DOHH2 (cell line): ENCODE measurements around the gene ADAMTS8.

ENCODE experiments used
- H3F3A ChIP-seq: fragments of 200-600 bp; sonication (generic), shearing (Covaris generic); 2 replicates; pipeline ENCODE4 v1.6.0; 2016; ENCODE audit warnings: antibody characterized with exemption, mild to moderate bottlenecking; ENCODE audit not compliant: control insufficient read depth, insufficient read depth
- H3K27ac ChIP-seq: fragments of 200-600 bp; sonication (generic); 2 replicates; pipeline ENCODE4 v1.5.1; 2014; ENCODE audit warnings: low read depth, mild to moderate bottlenecking, low read length, moderate library complexity
- H3K27me3 ChIP-seq: fragments of 200-600 bp; sonication (generic); 2 replicates; pipeline ENCODE4 v1.6.1; 2014; ENCODE audit warnings: mild to moderate bottlenecking, low read length, mixed read lengths; ENCODE audit not compliant: control insufficient read depth
- H3K36me3 ChIP-seq: fragments of 200-600 bp; sonication (generic); 2 replicates; pipeline ENCODE4 v1.6.1; 2014; ENCODE audit warnings: mild to moderate bottlenecking, low read length, moderate library complexity, mixed read lengths; ENCODE audit not compliant: control insufficient read depth
- H3K4me1 ChIP-seq: fragments of 200-600 bp; sonication (generic); 2 replicates; pipeline ENCODE4 v1.6.1; 2014; ENCODE audit warnings: mild to moderate bottlenecking, low read length, mixed read lengths; ENCODE audit not compliant: control insufficient read depth
- H3K4me2 ChIP-seq: fragments of 200-600 bp; sonication (generic); 2 replicates; pipeline ENCODE4 v1.6.0; 2014; ENCODE audit warnings: mild to moderate bottlenecking, low read length, moderate library complexity
- H3K4me3 ChIP-seq: fragments of 200-600 bp; sonication (generic); 2 replicates; pipeline ENCODE4 v1.5.1; 2014; ENCODE audit warnings: mild to moderate bottlenecking, low read length, mixed read lengths
- H3K79me2 ChIP-seq: fragments of 200-600 bp; sonication (generic); 2 replicates; pipeline ENCODE4 v1.6.1; 2014; ENCODE audit warnings: mild to moderate bottlenecking, low read length, mixed read lengths; ENCODE audit not compliant: control insufficient read depth
- H3K9me2 ChIP-seq: fragments of 200-600 bp; sonication (generic); replicated peaks from 2 replicates; pipeline ENCODE4 v1.6.1; 2014; ENCODE audit warnings: mild to moderate bottlenecking, low read length, mixed read lengths; ENCODE audit not compliant: control insufficient read depth
- H3K9me3 ChIP-seq: fragments of 200-600 bp; sonication (generic); 2 replicates; pipeline ENCODE4 v1.6.1; 2014; ENCODE audit warnings: antibody characterized with exemption, low read length, mixed read lengths; ENCODE audit not compliant: control insufficient read depth, insufficient read depth
- H4K20me1 ChIP-seq: fragments of 200-600 bp; sonication (generic); 2 replicates; pipeline ENCODE4 v1.6.0; 2014; ENCODE audit warnings: low read depth, mild to moderate bottlenecking, antibody characterized with exemption, low read length, moderate library complexity; ENCODE audit not compliant: control insufficient read depth, insufficient read depth
- CTCF ChIP-seq: fragments of 200-600 bp; sonication (generic); IDR thresholded peaks from one replicate; pipeline ENCODE4 v1.5.1; 2014; ENCODE audit warnings: antibody characterized with exemption, mild to moderate bottlenecking, low read depth, low read length; ENCODE audit not compliant: poor library complexity, severe bottlenecking
- EZH2phosphoT487 ChIP-seq: fragments of 200-600 bp; sonication (generic); IDR thresholded peaks from 2 replicates; pipeline ENCODE4 v1.6.1; 2017; ENCODE audit warnings: borderline replicate concordance, mild to moderate bottlenecking, antibody characterized with exemption, low read length, moderate library complexity, mixed read lengths

Gene ADAMTS8

DNA sequence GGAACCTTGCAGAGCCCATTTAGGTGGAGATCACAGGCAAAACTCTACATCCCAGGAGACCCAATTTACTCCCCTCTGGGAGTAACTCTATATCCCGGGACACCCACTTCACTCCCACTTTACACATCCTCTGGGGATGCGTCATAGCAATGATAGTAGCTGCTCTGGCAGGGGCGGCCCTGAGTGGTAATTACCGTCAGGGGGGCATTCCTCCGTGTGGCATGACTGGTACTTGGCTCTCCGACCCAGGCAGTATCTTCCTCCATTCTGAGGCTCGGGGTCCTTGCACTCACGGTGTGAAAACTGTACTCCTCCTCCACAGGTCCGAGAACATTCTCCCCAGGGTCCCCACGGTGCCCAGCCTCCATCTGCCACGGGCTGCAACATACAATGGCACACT is 17.2 kb downstream of the ADAMTS8 start:
- Histone ChIP-seq H3K4me1 (no peaks in the 10 kb centered on the region), H3K4me3 (no peak overlapping the region), H3K9me2 (no peaks in the 10 kb centered on the region), H3K79me2 (no peaks in the 10 kb centered on the region), H3K4me2 (no peak overlapping the region), H3K36me3 (no peaks in the 10 kb centered on the region), H3K9me3 (no peaks in the 10 kb centered on the region), H3F3A (no peaks in the 10 kb centered on the region), H3K27me3 (0 out of 2 replicates have a peak, but pooled peaks cover 7% of the 10 kb centered on the region), H3K27ac (no peak overlapping the region), H4K20me1 (no peaks in the 10 kb centered on the region)
- TF ChIP-seq CTCF (no peak), EZH2phosphoT487 (no peak)

GRCh38 chr11:130409594-130410388 is 18.6 kb downstream of the ADAMTS8 start:
- H3K9me2 ChIP-seq = no peaks in the 10 kb centered on the region
- no peak overlapping the region for H3K4me3 ChIP-seq
- no peak overlapping the region for H3K4me2 ChIP-seq
- no peaks in the 10 kb centered on the region for H3K36me3 ChIP-seq
- no peaks in the 10 kb centered on the region for H4K20me1 ChIP-seq
- no peaks in the 10 kb centered on the region for H3K9me3 ChIP-seq
- H3F3A ChIP-seq = no peaks in the 10 kb centered on the region
- no peaks in the 10 kb centered on the region for H3K79me2 ChIP-seq
- H3K27me3 ChIP-seq = peaks cover 7% of the 10 kb centered on the region; the same call in 1 of the 2 replicates
- TF ChIP-seq CTCF (no peak), EZH2phosphoT487 (no peak)
- no peaks in the 10 kb centered on the region for H3K4me1 ChIP-seq
- no peak overlapping the region for H3K27ac ChIP-seq

- Histone ChIP-seq H3K4me2 (no peak overlapping the region), H3K36me3 (no peaks in the 10 kb centered on the region), H4K20me1 (no peaks in the 10 kb centered on the region), H3K27ac (no peak overlapping the region), H3K4me3 (no peak overlapping the region), H3K79me2 (no peaks in the 10 kb centered on the region), H3K4me1 (no peaks in the 10 kb centered on the region), H3K9me3 (no peaks in the 10 kb centered on the region), H3K27me3 (peaks cover 7% of the 10 kb centered on the region; the same call in 1 of the 2 replicates), H3F3A (no peaks in the 10 kb centered on the region), H3K9me2 (no peaks in the 10 kb centered on the region)
- TF ChIP-seq EZH2phosphoT487 (no peak), CTCF (no peak)
These were observed 19.5 kb downstream of the ADAMTS8 start for GRCh38 chr11:130408901-130409300.
